HL-60/S4 (cell line): ENCODE results near the gene GPN3.
"Not testable (repeated sequence)": the region's sequence is repeated elsewhere in the genome, so short reads cannot be mapped to it uniquely, and the experiment has no call there.

Experiments used
- in situ Hi-C: fragments of 300-500 bp; cut with MboI; formaldehyde crosslinking; loops from 2 replicates; pipeline ENCODE4 v1.14.3; 2022; ENCODE audit warnings: low sequenced_read_pairs

GPN3 gene

DNA sequence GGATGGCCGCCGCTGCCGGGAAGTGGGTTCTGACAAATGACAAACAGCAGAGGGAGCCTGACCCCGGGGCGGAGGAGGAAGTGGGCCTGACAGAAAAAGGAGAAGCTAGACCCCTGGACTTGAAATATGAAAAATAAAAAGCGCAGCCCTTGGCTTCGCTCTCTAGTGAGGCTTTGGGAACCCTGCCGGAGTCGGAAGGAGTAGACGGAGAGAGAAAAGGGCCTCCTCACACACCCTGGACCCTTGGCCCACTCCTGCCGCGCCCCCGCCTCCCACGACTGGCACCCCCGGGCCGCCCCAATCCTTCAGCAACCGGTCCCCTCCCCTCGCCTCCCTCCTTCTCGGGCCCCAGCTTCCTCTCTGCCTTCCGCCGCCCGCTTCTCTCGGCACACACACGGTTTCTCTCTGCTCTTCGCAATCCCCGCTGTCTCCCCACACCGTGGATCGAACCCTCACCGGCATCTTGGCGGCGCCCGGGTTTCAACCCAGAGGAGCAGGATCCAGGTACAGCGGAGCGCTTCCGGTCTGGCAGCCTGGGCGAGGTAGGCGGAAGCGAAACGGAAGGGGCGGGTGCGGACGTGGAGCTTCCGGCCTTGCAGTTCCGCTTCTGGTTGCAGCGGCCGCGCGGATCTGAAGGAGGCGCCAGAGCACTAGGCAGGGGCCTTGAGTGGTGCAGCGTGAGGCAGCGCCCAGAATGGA lies 18.1 kb downstream of the GPN3 start, which contains the start of gene ARPC3:
Gene ARPC3 (minus strand): TSS at position 539 of the 699 bp plus-strand sequence. CDS start 77 bp downstream, at position 462.
- in situ Hi-C loops: no loop called here

GRCh38 chr12:110444455-110444854 lies 23.6 kb downstream of the GPN3 start:
- in situ Hi-C loops: no loop called here

GRCh38 chr12:110436231-110436630 lies 31.8 kb downstream of the GPN3 start:
- in situ Hi-C loops: no loop called here

GRCh38 chr12:110431957-110432587 lies 36.0 kb downstream of the GPN3 start:
- in situ Hi-C loops: no loop called here

DNA sequence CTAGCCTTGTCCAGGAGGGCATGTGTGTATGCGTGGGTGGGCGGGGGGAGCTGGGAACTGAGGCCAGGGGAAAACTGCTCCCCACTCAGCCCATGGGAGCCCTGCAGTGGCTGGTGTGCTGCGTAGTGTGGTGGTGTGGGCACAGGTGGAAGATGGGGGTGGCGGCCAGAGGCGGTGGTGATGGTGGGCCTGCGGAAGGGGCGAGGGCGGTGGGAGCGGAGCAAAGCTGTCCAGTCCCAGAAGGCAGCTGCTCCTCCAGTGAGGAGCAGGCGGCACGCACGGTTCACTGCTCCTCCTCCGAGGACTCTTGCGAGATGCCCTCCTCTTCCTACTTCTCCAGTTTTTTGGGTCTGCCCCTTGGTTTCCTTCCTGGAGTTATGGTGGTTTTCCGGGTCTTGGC lies 38.4 kb downstream of the GPN3 start:
- in situ Hi-C loops: loop anchor here (10.0 kb wide), 1 partner anchor 325 kb away; no protein-coding TSS in a partner anchor

- in situ Hi-C loops: loop anchor here (10.0 kb wide), 1 partner anchor 322 kb away; no protein-coding TSS in a partner anchor
Measured at GRCh38 chr12:110426406-110426805, 41.7 kb downstream of the GPN3 start.

DNA sequence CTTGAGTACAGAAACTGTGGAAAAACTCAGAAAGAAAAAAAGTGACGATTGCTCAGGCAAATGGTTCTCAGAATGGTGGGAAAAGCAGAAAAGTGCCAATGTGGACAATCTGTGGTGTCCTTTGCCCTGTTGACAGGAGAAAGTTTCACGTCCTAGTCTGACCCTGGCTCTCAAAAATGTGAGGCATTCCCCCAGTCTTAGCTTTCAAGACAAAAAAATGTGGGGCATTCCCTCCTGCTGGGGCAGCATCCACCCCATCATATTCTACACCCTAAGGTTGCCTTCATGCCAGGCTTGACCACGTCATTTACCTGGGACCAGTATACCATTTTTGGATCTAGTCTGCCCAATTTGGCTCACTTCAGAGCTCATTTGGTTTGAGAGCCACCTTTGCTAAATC lies 43.8 kb downstream of the GPN3 start:
- in situ Hi-C loops: loop anchor here (10.0 kb wide), 1 partner anchor 319 kb away; no protein-coding TSS in a partner anchor

DNA sequence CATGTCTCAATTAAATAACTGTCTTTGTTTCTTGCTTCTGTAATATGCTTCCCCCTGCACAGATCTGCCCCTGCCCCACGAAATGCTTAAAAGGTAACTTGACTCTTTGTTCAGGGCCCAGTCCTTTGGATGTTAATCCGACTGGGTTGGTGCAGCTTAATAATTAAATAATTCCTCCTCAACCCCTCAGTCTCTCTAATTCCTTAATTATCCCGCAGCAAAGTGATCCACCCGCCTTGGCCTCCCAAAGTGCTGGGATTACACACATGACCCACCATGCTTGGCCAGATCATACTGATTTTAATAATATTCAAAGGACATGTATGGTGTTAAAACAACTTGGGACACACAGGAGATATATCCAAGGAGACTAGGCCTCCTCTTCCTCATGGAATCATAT lies 46.4 kb downstream of the GPN3 start:
- in situ Hi-C loops: loop anchor here (10.0 kb wide), 1 partner anchor 317 kb away; no protein-coding TSS in a partner anchor

DNA sequence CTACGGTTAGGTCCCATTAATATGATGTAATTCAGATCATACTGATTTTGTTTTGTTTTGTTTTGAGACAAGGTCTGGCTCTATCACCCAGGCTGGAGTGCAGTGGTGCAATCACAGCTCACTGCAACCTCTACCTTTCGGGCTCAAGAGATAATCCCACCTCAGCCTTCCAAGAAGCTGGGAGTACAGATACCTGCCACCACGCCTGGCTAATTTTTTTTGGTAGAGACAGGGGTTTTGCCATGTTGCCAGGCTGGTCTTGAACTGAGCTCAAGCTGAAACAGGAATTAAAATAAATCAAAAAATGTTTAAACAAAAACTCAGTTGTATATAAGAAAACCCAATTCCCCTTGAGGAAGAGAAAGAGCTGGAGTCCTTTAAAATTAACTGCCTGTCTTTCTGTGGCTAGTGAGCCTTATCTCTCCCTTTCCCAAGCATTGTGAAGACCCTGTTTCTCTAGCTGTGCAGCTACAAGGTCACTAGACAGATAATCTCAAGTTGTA lies 46.8 kb downstream of the GPN3 start:
- in situ Hi-C loops: loop anchor here (10.0 kb wide), 1 partner anchor 316 kb away; no protein-coding TSS in a partner anchor

GRCh38 chr12:110420644-110421043 lies 47.4 kb downstream of the GPN3 start:
- in situ Hi-C loops: loop anchor here (10.0 kb wide), 1 partner anchor 316 kb away; no protein-coding TSS in a partner anchor

GRCh38 chr12:110417113-110417512 lies 50.9 kb downstream of the GPN3 start:
- in situ Hi-C loops: not testable (repeated sequence)

GRCh38 chr12:110410086-110410485 lies 58.0 kb downstream of the GPN3 start:
- in situ Hi-C loops: not testable (repeated sequence)

DNA sequence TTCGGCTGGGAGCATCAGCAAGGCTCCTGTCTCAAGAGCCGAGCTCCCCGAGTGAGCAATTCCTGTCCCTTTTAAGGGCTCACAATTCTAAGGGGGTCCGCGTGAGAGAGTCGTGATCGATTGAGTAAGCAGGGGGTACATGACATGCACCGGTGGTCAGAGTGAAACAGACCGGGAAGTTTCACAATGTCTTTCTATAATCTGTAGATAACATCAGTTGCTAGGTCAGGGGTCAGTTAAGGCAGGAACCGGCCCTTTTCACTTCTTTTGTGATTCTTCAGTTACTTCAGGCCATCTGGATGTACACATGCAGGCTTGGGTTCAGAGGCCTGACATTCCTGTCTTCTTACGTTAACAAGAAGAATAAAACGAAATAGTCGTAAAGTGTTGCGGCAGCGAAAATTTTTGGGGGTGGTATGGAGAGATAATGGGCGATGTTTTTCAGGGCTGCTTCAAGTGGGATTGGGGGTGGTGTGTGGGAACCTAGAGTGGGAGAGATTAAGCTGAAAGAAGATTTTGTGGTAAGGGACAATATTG lies 62.9 kb downstream of the GPN3 start:
- in situ Hi-C loops: not testable (repeated sequence)

DNA sequence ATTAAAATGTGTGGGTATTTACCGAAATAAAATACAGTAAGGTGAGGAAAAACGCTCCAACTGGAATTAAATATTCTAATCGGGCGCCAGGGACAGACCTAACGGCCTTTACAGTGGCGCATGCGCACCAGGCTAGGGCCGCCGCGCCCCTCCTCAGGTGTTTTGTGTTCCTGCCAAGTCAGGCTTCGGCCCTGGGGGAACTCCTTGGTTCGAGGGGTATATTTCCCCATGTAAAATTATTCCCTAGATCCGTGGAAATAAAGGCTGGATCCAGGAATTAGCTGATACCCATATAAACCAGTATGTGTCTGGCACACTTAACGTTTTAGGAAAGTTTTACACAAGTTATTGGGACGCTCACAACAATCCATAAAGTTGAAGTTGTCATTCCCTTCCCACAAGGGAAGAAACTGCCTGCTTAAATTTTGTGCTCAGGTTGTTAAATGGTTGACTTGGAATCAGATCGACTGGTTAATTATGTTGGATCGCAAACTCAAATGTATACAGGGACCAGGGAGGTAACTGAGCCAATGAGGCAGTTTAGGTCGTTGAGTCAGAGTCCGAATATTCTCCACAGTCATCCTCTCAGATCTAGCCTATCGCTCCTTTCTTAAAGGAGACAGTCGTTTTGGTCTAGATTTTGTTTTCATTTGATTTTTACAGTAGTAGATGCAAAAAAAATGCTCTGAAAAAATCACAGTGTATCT lies 63.9 kb downstream of the GPN3 start:
- in situ Hi-C loops: no loop called here

DNA sequence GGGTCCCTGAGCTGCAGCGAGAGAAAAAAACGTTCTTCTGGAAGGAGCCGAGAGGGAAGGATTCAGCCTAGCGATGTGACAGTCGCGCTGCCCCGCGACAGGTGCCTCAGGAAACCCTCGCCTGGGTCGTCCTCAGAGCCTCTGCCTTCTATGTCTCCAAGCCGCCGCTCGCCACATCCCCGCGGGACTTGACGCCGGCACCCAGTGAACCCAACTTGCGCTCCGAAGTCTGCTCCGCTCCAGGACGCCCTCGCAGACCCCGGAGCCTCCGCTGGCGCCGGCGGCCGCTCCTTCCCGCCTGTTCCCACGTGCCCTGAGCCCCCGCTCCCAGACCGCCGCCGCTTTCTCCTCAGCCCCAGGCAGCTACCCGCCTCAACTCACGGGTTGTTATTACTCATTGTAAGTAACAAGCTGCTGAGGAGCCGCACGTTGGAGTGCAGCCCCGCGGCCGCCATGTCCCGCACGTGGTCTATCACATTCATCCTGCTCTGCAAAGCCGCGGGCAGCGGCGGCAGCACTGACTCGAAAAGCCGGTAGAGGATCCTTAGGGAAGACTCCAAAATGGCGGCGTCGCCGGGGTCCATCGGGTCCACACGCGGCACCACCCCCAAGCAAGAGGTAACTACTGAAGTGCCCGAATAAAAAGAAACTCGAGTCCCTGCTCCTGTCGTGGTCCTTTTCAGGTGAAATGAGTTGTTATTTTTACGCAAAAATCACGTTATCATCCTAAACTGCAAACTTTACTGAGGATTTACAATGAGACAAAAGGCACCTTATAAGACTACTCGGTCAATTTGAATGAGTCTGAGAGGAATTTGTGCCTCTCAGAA lies 64.7 kb downstream of the GPN3 start, which contains the start of gene ANAPC7:
Gene ANAPC7 (minus strand): TSS at position 563 of the 830 bp plus-strand sequence. CDS start 81 bp downstream, at position 482.
- in situ Hi-C loops: no loop called here
